Vagina (tissue), 2 donors: ENCODE results near the gene CIAO2B. TPM values are rescaled to one million over a fixed set of nuclear protein-coding genes. Genes with fewer than 3 reads are reported as not detected.

Source experiments
- DNase-seq, 2 donors: peaks; one replicate each; pipeline ENCODE4 v3.0.0-alpha.2; 2017; ENCODE audit errors: extremely low spot score in 2 of 2
- H3K27ac ChIP-seq: fragments of 200-600 bp; sonication (generic); one replicate; pipeline ENCODE4 v1.5.1; 2019
- H3K27me3 ChIP-seq: fragments of 200-600 bp; sonication (generic); one replicate; pipeline ENCODE4 v1.5.1; 2019
- H3K36me3 ChIP-seq, 2 donors: fragments of 200-600 bp; sonication (generic); one replicate each; pipeline ENCODE4 v1.5.1; 2017 to 2019
- H3K4me1 ChIP-seq: fragments of 200-600 bp; sonication (generic); one replicate; pipeline ENCODE4 v1.5.1; 2019
- H3K4me3 ChIP-seq, 2 donors: fragments of 200-600 bp; sonication (generic); 1 replicate in 1 of 2; 2 replicates in 1 of 2; pipeline ENCODE4 v1.5.1; 2016 to 2019
- H3K9me3 ChIP-seq: fragments of 200-600 bp; sonication (generic); one replicate; pipeline ENCODE4 v1.5.1; 2019
- POLR2A ChIP-seq, 2 donors: fragments of 450-650 bp; IDR thresholded peaks; one replicate each; pipeline ENCODE4 v1.6.1; 2017; ENCODE audit warnings: antibody characterized with exemption in 2 of 2, mild to moderate bottlenecking in 2 of 2, moderate library complexity in 2 of 2
- POLR2AphosphoS5 ChIP-seq, 2 donors: sonication (generic); formaldehyde crosslinking; IDR thresholded peaks; one replicate each; pipeline ENCODE4 v1.9.0; 2017; ENCODE audit warnings: antibody characterized with exemption in 2 of 2, mild to moderate bottlenecking in 2 of 2, low read depth in 1 of 2; ENCODE audit not compliant: insufficient read depth in 1 of 2
- intact Hi-C: fragments of 100-400 bp; cut with DNase I; formaldehyde crosslinking; loops from one replicate; pipeline ENCODE4 v1.15.1; 2023
- total RNA-seq: library from RNA; depleted of rRNA; stranded (reverse); fragments of >200 nt; gene quantifications from one replicate; pipeline ENCODE4 v1.2.3, GENCODE V29; 2016
- TF ChIP-seq, protein P1 (sequence below), 3 experiments: fragments of 450-650 bp in 2 of 3; fragments of 200-600 bp in 1 of 3; sonication (generic) in 1 of 3; IDR thresholded peaks; one replicate each; pipeline ENCODE4 v1.5.1; 2017 to 2019; ENCODE audit warnings: antibody characterized with exemption in 3 of 3, mild to moderate bottlenecking in 2 of 3, moderate library complexity in 2 of 3

Gene CIAO2B
- total RNA-seq, 1 donor from 2014 or later, result 105 TPM

DNA sequence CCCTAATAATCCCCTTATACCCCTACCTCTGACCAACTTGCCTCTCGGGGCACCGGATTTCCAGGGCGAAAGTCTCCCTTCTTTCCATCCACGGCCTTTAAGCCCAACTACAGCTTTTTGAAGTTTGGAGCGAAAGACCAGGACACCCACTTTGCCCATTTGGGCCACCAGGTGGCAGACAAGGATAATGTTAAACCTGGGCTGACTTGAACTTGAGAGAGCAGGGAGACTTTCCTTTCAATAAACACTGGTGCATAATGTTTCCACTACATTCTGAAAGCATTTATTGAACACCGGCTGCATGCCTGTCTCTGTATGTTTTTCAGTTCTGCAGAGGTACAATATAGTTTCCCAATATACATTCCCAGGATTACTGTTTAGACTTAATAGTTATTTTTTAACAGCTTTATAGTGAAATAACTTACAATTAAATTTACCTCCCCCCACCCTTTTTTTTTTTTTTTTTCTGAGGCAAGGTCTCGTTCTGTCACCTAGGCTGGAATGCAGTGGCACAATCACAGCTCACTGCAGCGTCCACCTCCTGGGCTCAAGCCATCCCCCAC, 20.0 kb upstream of the CIAO2B start:
- H3K27me3 ChIP-seq, result no peaks in the 10 kb centered on the region
- intact Hi-C loops, result no loop called here
- no peak for DNase-seq
- H3K4me3 ChIP-seq, result no peak overlapping the region
- TF ChIP-seq POLR2A (IDR thresholded peaks at IDR 0.05) (no peak), POLR2AphosphoS5 (IDR thresholded peaks at IDR 0.05; ENCODE audit: insufficient read depth in 1 of 2, low read depth in 1 of 2) (peak in 1 of 2 donors; percentile 44)
- TF ChIP-seq, protein P1, sequence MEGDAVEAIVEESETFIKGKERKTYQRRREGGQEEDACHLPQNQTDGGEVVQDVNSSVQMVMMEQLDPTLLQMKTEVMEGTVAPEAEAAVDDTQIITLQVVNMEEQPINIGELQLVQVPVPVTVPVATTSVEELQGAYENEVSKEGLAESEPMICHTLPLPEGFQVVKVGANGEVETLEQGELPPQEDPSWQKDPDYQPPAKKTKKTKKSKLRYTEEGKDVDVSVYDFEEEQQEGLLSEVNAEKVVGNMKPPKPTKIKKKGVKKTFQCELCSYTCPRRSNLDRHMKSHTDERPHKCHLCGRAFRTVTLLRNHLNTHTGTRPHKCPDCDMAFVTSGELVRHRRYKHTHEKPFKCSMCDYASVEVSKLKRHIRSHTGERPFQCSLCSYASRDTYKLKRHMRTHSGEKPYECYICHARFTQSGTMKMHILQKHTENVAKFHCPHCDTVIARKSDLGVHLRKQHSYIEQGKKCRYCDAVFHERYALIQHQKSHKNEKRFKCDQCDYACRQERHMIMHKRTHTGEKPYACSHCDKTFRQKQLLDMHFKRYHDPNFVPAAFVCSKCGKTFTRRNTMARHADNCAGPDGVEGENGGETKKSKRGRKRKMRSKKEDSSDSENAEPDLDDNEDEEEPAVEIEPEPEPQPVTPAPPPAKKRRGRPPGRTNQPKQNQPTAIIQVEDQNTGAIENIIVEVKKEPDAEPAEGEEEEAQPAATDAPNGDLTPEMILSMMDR (IDR thresholded peaks at IDR 0.05), result peak; percentile 54 to 76 (median 75)
- H3K9me3 ChIP-seq, result no peaks in the 10 kb centered on the region
- peaks cover under 1% of the 10 kb centered on the region for H3K4me1 ChIP-seq
- no peaks in the 10 kb centered on the region for H3K36me3 ChIP-seq
- H3K27ac ChIP-seq, result no peak overlapping the region

DNA sequence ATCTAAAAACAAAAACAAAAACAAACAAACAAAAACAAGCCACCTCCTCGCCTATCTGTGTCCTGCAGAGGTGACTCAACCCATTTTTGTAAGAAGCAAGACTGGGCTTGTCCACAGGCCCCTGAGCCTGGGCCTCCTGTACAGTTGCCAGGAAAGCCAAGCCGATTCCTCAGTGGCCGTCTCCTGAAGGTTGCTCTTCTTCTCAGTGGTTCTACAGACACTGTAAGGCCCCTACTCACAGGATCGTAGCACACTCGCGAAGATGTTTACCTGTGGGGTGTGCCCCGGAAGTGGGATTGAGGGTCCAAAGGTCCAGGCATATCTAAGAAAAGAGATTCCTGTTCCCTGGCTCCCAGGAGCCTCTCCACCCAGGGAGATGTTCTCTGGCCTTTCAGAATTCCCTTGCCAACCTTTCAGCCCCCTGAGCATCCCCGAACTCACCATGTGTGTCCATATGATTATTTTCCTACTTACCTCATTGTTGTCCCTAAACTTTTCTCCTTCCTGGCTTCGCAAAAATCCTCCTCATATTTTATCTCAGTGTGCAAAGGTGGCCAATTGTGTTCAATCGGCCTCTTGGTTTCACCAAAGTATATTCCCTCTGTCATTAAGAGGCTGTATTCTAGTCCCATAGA, 19.4 kb upstream of the CIAO2B start:
- H3K27me3 ChIP-seq, result no peaks in the 10 kb centered on the region
- intact Hi-C loops, result no loop called here

DNA sequence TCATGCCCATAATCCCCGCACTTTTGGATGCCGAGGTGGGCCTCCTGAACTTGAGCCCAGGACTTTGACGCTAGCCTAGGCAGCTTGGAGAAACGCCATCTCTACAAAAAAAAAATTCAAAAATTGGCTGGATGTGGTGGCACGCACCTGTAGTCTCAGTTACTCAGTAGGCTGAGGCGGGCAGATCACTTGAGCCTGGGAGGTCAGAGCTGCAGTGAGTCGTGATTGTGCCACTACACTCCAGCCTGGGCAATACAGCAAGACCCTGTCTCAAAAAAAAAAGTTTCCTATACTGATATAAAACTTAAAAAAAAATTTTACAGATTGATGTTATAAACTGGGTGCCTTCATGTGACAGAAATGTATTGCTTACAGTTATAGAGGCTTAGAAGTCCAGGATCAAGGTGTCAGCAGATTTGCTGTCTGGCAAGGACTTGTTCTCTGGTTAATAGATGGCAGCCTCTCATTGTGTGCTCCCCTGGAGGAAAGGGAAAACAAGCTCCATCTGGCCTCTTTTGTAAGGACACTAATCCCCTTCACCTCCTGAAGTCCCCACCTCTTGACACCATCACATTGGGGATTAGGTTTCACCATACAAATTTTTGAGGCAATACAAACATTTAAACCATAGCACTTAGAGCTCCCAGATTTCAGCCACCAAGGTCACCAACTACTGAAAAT, 18.4 kb upstream of the CIAO2B start:
- H3K4me3 ChIP-seq, result no peak overlapping the region
- peaks cover 13% of the 10 kb centered on the region for H3K4me1 ChIP-seq
- no peaks in the 10 kb centered on the region for H3K27me3 ChIP-seq
- no peak overlapping the region for H3K27ac ChIP-seq
- intact Hi-C loops, result no loop called here
- DNase-seq, result no peak
- TF ChIP-seq POLR2AphosphoS5 (IDR thresholded peaks at IDR 0.05; ENCODE audit: insufficient read depth in 1 of 2, low read depth in 1 of 2), result no peak
- TF ChIP-seq, protein P1 (IDR thresholded peaks at IDR 0.05), result no peak
- TF ChIP-seq POLR2A (IDR thresholded peaks at IDR 0.05), result no peak
- no peaks in the 10 kb centered on the region for H3K9me3 ChIP-seq
- H3K36me3 ChIP-seq, result no peaks in the 10 kb centered on the region

More for the DNA sequence above, 19.4 kb upstream of the CIAO2B start:
- Histone ChIP-seq H3K27ac (no peak overlapping the region), H3K4me3 (no peak overlapping the region), H3K4me1 (peaks cover 6% of the 10 kb centered on the region), H3K9me3 (no peaks in the 10 kb centered on the region), H3K36me3 (no peaks in the 10 kb centered on the region)
- no peak for TF ChIP-seq POLR2A (IDR thresholded peaks at IDR 0.05)
- TF ChIP-seq, protein P1 (IDR thresholded peaks at IDR 0.05), result no peak
- TF ChIP-seq POLR2AphosphoS5 (IDR thresholded peaks at IDR 0.05; ENCODE audit: insufficient read depth in 1 of 2, low read depth in 1 of 2), result no peak
- no peak for DNase-seq

DNA sequence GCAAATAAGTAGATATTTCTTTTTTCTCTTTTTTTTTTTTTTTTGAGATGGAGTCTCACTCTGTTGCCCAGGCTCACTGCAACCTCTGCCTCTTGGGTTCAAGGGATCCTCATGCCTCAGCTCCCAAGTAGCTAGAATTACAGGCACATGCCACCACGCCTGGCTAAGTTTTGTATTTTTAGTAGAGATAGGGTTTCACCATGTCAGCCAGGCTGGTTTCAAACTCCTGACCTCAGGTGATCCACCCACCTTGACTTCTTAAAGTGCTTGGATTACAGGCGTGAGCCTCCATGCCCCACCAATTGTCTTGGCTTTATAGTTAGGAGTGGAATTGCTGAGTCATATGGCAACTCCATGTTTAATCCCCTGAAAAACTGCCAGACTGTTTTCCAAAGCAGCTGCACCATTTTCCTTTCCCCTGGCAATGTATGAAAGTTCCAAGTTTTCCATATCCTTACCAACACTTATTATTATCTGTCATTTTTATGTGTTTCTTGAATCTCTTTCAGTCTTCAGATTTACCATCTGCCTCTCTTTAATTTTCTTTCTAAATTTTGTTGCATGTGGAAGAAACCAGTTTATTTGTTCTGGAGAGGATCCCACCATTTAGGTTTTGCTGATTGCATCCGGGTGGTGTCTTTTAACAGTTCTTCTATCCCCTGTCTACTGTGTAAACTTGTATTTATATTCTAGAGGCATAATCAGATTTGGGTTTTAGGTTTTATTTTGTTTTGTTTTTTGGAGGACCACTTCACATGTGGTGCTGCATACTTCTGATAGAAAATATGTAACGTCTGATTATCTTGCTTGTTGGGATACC, 17.0 kb upstream of the CIAO2B start:
- Histone ChIP-seq H3K27me3 (no peaks in the 10 kb centered on the region), H3K4me1 (peaks cover 21% of the 10 kb centered on the region), H3K4me3 (no peak overlapping the region), H3K36me3 (no peaks in the 10 kb centered on the region), H3K9me3 (no peaks in the 10 kb centered on the region), H3K27ac (no peak overlapping the region)
- intact Hi-C loops, result no loop called here
- DNase-seq, result no peak
- no peak for TF ChIP-seq POLR2A (IDR thresholded peaks at IDR 0.05)
- TF ChIP-seq, protein P1 (IDR thresholded peaks at IDR 0.05), result no peak
